Hematopoietic multipotent progenitor cell treated with erythropoietin and hydrocortisone succinate and interleukin-3 and kit ligand, for 15 days (in vitro differentiated cells): ENCODE data around the gene ATP2A3.

Experiments
- DNase-seq: peaks from one replicate; pipeline ENCODE4 v3.0.0-alpha.2; 2015; ENCODE audit warnings: low spot score

Gene ATP2A3

GRCh38 chr17:3972931-3973330 is 8.7 kb upstream of the ATP2A3 start:
- DNase-seq: no peak

DNA sequence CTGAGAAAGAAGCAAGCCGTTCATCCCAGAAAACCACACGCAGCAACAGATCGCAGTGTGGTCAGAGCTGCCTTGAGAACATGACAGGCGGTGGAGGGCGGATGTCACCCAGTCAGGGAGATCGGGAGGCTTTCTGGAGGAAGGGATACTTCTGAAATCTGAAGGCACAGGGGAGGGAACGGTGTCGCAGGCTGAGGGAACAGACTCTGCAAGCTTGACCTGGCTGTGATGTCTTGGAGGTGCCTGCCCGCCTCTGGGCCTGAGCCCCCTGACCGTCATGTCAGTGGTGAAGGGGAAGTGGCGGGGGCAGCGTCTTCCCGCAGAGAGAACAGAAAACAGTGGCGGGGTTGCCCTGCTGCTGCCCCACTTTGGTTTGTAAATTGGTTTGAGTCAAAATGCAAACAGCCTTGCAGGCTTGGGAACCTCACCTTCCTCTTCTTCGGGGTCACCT is 8.1 kb upstream of the ATP2A3 start:
- DNase-seq: no peak

DNA sequence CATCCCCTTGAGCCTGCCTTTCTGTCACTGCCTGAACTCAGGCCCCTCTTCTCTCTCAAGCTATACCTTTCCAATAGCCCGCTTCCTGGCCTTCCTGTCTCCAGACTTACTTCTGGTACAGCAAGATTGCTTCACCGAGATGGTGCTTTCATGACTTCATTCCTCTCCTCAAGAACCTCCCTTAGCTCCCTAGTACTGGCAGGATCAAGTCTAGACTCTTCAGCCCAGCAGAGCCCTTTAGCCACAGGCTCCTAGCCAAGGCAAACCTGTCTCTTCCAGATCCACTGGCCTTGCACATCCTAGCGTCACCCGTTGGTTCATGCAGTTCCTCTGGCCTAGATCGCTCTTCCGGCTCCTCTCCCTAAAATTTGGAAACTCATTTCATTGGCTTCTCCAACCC is 6.4 kb upstream of the ATP2A3 start:
- no peak for DNase-seq

DNA sequence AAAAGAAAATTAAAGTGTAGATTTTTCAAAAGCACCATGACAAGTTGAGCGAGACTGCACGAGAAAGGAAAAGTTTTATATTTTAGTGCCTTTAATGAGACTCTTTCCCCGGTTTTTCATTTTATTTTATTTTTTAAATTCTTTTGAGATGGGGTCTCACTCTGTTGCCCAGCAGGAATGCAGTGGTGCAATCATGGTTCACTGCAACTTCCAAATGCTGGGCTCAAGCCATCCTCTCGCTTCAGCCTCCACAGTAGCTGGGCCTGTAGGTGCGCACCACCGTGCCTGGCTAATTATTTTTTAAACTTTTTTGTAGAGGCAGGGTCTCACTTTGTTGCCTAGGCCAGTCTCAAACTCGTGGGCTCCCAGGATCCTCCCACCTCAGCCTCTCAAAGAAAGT is 5.7 kb upstream of the ATP2A3 start:
- no peak for DNase-seq

- no peak for DNase-seq
These were observed 4.8 kb upstream of the ATP2A3 start for GRCh38 chr17:3968886-3969524.

GRCh38 chr17:3968015-3968414 is 3.8 kb upstream of the ATP2A3 start:
- no peak for DNase-seq

GRCh38 chr17:3966720-3967363 is 2.6 kb upstream of the ATP2A3 start:
- no peak for DNase-seq

- DNase-seq: peak; percentile 17
These were observed 1.0 kb upstream of the ATP2A3 start for GRCh38 chr17:3965118-3965800.

- no peak for DNase-seq
These were observed 718 bp downstream of the ATP2A3 start for GRCh38 chr17:3963237-3964201.

GRCh38 chr17:3962965-3963236 is 1.3 kb downstream of the ATP2A3 start:
- DNase-seq: no peak

- DNase-seq: no peak
These were observed 1.8 kb downstream of the ATP2A3 start for GRCh38 chr17:3962217-3962964.

GRCh38 chr17:3961564-3962047 is 2.6 kb downstream of the ATP2A3 start:
- no peak for DNase-seq

GRCh38 chr17:3960764-3961163 is 3.5 kb downstream of the ATP2A3 start:
- DNase-seq: no peak

DNA sequence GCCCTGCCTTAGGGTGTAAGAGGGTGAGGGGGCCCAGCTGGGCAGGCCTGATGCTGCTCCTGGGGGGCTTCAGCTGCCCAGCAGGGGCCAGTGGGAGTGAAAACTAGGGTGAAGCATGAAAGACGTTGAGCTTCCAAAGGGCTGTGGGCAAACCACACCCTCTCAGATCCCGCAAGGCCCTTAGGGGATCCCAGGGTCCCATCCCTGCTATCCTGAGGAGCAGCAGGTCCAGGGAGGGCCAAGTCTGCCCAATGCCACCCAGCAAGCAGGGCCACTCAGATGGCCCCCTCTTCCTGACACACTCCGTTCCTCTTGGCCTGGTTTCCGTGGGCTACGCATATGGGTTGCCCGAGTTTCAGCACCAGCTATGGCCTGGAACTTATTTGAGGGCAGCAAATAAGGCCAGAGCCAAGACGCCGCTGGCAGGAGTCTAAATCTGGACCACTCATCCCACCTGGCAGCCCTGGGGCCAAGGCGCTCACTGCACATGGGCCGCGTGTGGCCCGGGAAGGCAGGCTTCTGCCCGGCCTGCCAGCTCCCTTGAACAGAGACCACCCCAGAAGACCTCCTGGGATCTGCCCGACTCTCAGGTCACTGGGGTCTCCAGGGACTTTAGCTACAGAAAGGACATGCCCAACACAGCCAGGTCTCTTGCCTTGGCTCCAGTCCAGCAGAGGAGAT is 4.2 kb downstream of the ATP2A3 start:
- no peak for DNase-seq

DNA sequence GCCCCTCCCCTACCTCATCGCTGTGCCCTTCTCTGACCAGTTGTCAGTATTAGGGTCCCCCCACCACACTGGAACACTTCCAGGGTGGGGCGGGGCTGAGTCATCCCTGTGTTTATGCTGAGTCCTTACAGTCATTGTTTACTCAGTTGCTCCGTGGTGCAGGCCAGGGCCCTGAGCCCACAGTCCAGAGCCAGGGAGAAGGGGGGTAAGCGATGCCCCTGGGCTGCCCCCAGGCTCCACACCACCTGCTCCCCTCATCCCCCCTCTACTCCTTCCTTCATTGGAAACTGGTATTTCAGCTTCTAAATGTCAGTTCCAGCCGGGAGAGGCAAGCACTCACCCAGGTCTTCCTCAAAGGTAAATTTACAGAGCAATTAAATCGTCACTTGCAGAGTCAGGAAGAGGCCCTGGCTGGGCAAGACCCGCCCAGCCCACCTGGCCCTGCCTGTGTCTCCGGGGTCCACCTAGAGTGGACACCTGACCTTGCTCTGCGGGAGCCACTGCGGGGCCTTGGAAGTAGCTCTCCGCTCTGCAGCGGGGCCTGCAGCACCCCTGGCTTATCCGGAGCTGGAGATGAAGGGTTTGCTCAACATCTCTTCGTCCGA is 4.8 kb downstream of the ATP2A3 start:
- DNase-seq: no peak

- DNase-seq: no peak
These were observed 6.3 kb downstream of the ATP2A3 start for GRCh38 chr17:3957735-3958599.

DNA sequence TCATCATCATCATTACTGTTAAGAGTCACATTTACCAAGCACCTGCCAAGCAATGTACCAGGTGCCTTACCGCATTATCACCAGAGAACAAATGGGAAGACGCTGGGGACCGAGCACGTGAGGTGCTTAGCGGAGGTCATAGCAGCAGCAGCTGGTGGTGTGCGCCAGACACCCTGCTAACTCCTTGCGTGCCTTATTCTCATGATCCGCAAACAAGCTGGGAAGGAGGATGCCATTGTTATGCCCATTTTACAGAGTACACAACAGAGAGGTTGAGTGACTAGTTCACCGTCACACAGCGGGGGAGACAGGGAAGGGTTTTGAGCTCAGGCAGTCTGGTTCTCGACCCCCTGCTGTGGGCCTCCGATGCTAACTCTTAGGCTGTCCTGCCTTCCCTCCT is 7.3 kb downstream of the ATP2A3 start:
- no peak for DNase-seq

GRCh38 chr17:3956327-3956957 is 7.8 kb downstream of the ATP2A3 start:
- no peak for DNase-seq

- DNase-seq: no peak
These were observed 8.6 kb downstream of the ATP2A3 start for GRCh38 chr17:3955673-3955988.
